HUES48 (cell line): ENCODE data around the gene S1PR5.
A peak's percentile ranks its signal among the peaks of the same experiment; 100 is the strongest.

Source experiments
- H3K27ac ChIP-seq: one replicate; pipeline ENCODE4 v1.7.0; 2013; ENCODE audit warnings: low read depth, low read length, inconsistent platforms
- H3K27me3 ChIP-seq: 2 replicates; pipeline ENCODE4 v1.6.1; 2013; ENCODE audit warnings: mild to moderate bottlenecking, low read length; ENCODE audit not compliant: control insufficient read depth, insufficient read depth
- H3K36me3 ChIP-seq: 2 replicates; pipeline ENCODE4 v1.6.1; 2013; ENCODE audit warnings: low read length; ENCODE audit not compliant: control insufficient read depth, insufficient read depth
- H3K4me1 ChIP-seq: 2 replicates; pipeline ENCODE4 v1.6.1; 2013; ENCODE audit warnings: mild to moderate bottlenecking, low read length; ENCODE audit not compliant: control insufficient read depth, insufficient read depth
- H3K4me3 ChIP-seq: 2 replicates; pipeline ENCODE4 v1.5.1; 2013; ENCODE audit warnings: mild to moderate bottlenecking, low read depth, low read length
- H3K9ac ChIP-seq: 2 replicates; pipeline ENCODE4 v1.6.1; 2013; ENCODE audit warnings: mild to moderate bottlenecking, low read depth, low read length, moderate library complexity
- H3K9me3 ChIP-seq: 2 replicates; pipeline ENCODE4 v1.6.1; 2013; ENCODE audit warnings: low read length; ENCODE audit not compliant: control insufficient read depth, insufficient read depth

The S1PR5 gene

GRCh38 chr19:10513223-10513622 lies 4.0 kb downstream of the S1PR5 start:
- no peak overlapping the region for H3K27ac ChIP-seq
- peaks cover 9% of the 10 kb centered on the region; the same call in 1 of the 2 replicates for H3K4me1 ChIP-seq
- no peaks in the 10 kb centered on the region for H3K36me3 ChIP-seq
- peaks cover 58% of the 10 kb centered on the region for H3K27me3 ChIP-seq
- H3K4me3 ChIP-seq = no peak overlapping the region
- H3K9ac ChIP-seq = no peak overlapping the region
- no peaks in the 10 kb centered on the region for H3K9me3 ChIP-seq

- no peak overlapping the region for H3K27ac ChIP-seq
- no peak overlapping the region for H3K4me3 ChIP-seq
- H3K9ac ChIP-seq = no peak overlapping the region
- H3K36me3 ChIP-seq = no peaks in the 10 kb centered on the region
- no peaks in the 10 kb centered on the region for H3K9me3 ChIP-seq
- peaks cover 29% of the 10 kb centered on the region for H3K27me3 ChIP-seq
- H3K4me1 ChIP-seq = peaks cover 3% of the 10 kb centered on the region; the same call in 1 of the 2 replicates
Measured at GRCh38 chr19:10510301-10510802, 6.9 kb downstream of the S1PR5 start.

DNA sequence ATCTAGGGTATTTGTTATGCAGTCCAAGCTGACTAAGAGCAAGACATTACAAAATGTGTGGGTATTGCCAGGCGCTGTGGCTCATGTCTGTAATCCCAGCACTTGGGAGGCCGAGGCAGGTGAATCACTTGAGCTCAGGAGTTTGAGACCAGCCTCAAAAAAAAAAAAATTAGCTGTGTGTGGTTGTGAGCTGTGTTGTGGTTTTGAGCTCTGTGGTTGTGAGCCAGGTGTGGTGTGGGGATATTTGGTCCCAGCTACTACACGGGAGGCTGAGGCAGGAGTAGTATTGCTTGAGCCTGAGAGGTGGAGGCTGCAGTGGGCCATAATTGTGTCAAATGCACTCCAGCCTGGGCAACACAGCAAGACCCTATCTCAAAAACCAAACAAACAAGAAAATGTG lies 8.5 kb downstream of the S1PR5 start:
- H3K4me1 ChIP-seq = no peaks in the 10 kb centered on the region
- no peaks in the 10 kb centered on the region for H3K9me3 ChIP-seq
- H3K27me3 ChIP-seq = peaks cover 13% of the 10 kb centered on the region
- H3K27ac ChIP-seq = no peak overlapping the region
- no peak overlapping the region for H3K9ac ChIP-seq
- H3K4me3 ChIP-seq = no peak overlapping the region
- no peaks in the 10 kb centered on the region for H3K36me3 ChIP-seq

DNA sequence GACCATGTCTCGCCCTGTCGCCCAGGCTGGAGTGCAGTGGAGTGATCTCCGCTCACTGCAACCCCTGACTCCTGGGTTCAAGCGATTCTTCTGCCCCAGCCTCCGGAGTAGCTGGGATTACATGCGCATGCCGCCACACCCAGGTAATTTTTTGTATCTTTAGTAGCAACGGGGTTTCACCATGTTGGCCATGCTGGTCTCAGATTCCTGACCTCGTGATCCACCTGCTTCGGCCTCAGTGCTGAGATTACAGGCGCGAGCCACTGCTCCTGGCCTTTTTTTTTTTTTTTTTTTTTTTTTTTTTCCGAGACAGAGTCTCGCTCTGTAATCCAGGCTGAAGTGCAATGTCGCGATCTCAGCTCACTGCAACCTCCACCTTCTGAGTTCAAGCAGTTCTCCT lies 9.2 kb downstream of the S1PR5 start:
- Histone ChIP-seq H3K27me3 (peaks cover 6% of the 10 kb centered on the region), H3K27ac (no peak overlapping the region), H3K9ac (no peak overlapping the region), H3K4me1 (no peaks in the 10 kb centered on the region), H3K9me3 (no peaks in the 10 kb centered on the region), H3K4me3 (no peak overlapping the region), H3K36me3 (no peaks in the 10 kb centered on the region)

GRCh38 chr19:10505583-10506229 lies 11.5 kb downstream of the S1PR5 start:
- no peaks in the 10 kb centered on the region for H3K36me3 ChIP-seq

GRCh38 chr19:10503002-10503789 lies 14.1 kb downstream of the S1PR5 start, which contains the start of gene KEAP1:
KEAP1 (minus strand) TSS chr19:10503356; CDS start chr19:10500033, 3,323 bp downstream.
- Histone ChIP-seq H3K27ac (peak within 1 kb of the TSS; percentile 88), H3K4me1 (peaks cover 17% of the 10 kb centered on the region), H3K9me3 (no peaks in the 10 kb centered on the region), H3K36me3 (peaks cover 17% of the 10 kb centered on the region), H3K27me3 (no peaks in the 10 kb centered on the region), H3K4me3 (peak within 1 kb of the TSS; percentile 90), H3K9ac (peak within 1 kb of the TSS; percentile 96)

More at GRCh38 chr19:10505583-10506229, 11.5 kb downstream of the S1PR5 start:
- H3K27ac ChIP-seq = no peak overlapping the region
- no peaks in the 10 kb centered on the region for H3K27me3 ChIP-seq
- no peak overlapping the region for H3K9ac ChIP-seq
- H3K4me3 ChIP-seq = no peak overlapping the region
- peaks cover 4% of the 10 kb centered on the region for H3K4me1 ChIP-seq
- H3K9me3 ChIP-seq = no peaks in the 10 kb centered on the region

DNA sequence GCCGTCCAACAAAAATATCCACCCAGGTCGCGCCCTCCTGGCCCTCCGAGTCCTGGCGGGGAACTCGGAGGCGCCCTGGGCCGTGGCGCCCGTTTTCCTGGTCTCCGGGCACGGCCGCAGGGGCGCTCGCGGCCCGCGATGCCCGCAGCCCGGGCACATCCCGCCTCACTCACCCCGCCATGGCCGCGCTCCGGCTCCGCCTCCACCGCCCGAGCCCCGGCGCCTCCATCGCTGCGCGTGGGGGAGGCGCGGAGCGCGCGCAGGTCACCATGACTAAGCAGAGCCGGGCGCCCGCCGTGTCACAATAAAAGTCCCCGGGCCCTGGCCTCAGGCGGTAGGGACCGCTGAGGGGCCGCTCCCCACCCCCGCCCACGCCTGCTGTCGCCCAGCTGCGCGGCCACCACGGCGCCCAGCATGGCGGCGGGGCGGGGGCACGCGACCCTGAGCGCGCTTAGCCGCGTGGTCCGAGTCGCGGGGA lies 14.7 kb downstream of the S1PR5 start:
- Histone ChIP-seq H3K4me3 (peak overlapping the region; percentile 90), H3K27ac (peak overlapping the region; percentile 88), H3K9ac (peak overlapping the region; percentile 96), H3K9me3 (no peaks in the 10 kb centered on the region), H3K36me3 (peaks cover 20% of the 10 kb centered on the region), H3K4me1 (peaks cover 17% of the 10 kb centered on the region), H3K27me3 (no peaks in the 10 kb centered on the region)

GRCh38 chr19:10501971-10502523 lies 15.2 kb downstream of the S1PR5 start:
- Histone ChIP-seq H3K27ac (peak overlapping the region; percentile 88), H3K4me1 (peaks cover 17% of the 10 kb centered on the region), H3K9me3 (no peaks in the 10 kb centered on the region), H3K4me3 (peak overlapping the region; percentile 90), H3K9ac (peak overlapping the region; percentile 96), H3K36me3 (peaks cover 25% of the 10 kb centered on the region), H3K27me3 (no peaks in the 10 kb centered on the region)

- Histone ChIP-seq H3K4me1 (peaks cover 17% of the 10 kb centered on the region), H3K27ac (peak overlapping the region; percentile 66), H3K9me3 (no peaks in the 10 kb centered on the region), H3K36me3 (peaks cover 41% of the 10 kb centered on the region), H3K4me3 (peak overlapping the region; percentile 6; the same call in 1 of the 2 replicates), H3K9ac (no peak overlapping the region), H3K27me3 (no peaks in the 10 kb centered on the region)
Measured at GRCh38 chr19:10500247-10500592, 17.0 kb downstream of the S1PR5 start.

DNA sequence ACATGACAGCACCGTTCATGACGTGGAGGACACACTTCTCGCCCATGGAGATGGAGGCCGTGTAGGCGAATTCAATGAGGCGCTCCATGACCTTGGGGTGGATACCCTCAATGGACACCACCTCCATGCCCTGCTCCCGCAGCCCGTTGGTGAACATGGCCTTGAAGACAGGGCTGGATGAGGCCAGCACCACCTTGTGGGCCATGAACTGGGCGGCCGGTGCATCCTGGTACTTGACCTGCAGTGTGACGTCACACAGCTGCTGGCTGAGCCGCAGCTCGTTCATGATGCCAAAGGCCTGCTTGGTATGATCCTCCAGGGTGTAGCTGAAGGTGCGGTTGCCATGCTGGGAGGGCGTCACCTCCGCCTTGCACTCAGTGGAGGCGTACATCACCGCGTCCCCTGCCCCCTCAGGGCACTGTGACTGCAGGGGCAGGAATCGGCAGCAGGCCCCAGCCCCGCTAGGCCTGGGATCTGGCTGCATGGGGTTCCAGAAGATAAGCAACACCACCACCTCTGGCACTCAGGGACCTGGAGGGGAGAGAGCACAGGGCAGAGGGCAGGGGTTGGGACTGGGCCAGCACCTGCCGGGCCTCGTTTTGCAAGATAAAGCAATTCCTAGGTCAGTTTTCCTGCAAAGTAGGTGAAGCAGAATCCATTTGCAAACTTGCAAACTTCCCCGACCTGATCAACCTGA lies 17.5 kb downstream of the S1PR5 start:
- Histone ChIP-seq H3K36me3 (peaks cover 47% of the 10 kb centered on the region), H3K9ac (no peak overlapping the region), H3K27ac (peak overlapping the region; percentile 66), H3K4me3 (peak overlapping the region; percentile 6; the same call in 1 of the 2 replicates), H3K27me3 (no peaks in the 10 kb centered on the region), H3K4me1 (peaks cover 17% of the 10 kb centered on the region), H3K9me3 (no peaks in the 10 kb centered on the region)
